GM12865 (cell line): ENCODE measurements around the gene MAGEA3.
"Not testable (repeated sequence)": the region's sequence is repeated elsewhere in the genome, so short reads cannot be mapped to it uniquely, and the experiment has no call there.

Source experiments
- DNase-seq: peaks from one replicate; pipeline ENCODE4 v3.0.0; 2010; ENCODE audit warnings: low read depth
- H3K4me3 ChIP-seq: 2 replicates; pipeline ENCODE4 v1.5.1; 2011; ENCODE audit warnings: mild to moderate bottlenecking, low read depth, low read length, control low read depth
- TF ChIP-seq, protein P1 (sequence below): IDR thresholded peaks from 2 replicates; pipeline ENCODE4 v1.5.1; 2011; ENCODE audit warnings: low read length, control low read depth, low read depth, inconsistent platforms; ENCODE audit not compliant: insufficient read depth; ENCODE audit errors: missing control alignments

The MAGEA3 gene

DNA sequence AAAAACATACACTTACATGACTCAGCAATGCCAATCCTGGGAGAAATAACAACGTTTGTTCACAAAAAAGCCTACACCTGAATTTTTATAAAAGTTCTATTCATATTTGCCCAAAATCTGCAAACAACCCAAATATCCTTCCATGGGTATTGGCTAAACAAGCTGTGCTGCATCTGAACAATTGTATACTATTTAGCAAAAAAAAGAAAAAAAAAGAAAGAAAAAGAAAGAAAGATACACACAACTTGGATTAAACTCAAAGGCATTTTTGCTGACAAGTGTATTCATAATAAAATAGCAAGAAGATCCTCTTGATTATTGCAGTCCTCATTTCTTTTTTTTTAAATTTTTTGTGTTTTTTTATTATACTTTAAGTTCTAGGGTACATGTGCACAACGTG, 24.5 kb upstream of the MAGEA3 start:
- DNase-seq, result no peak
- no peak overlapping the region for H3K4me3 ChIP-seq
- TF ChIP-seq, protein P1, sequence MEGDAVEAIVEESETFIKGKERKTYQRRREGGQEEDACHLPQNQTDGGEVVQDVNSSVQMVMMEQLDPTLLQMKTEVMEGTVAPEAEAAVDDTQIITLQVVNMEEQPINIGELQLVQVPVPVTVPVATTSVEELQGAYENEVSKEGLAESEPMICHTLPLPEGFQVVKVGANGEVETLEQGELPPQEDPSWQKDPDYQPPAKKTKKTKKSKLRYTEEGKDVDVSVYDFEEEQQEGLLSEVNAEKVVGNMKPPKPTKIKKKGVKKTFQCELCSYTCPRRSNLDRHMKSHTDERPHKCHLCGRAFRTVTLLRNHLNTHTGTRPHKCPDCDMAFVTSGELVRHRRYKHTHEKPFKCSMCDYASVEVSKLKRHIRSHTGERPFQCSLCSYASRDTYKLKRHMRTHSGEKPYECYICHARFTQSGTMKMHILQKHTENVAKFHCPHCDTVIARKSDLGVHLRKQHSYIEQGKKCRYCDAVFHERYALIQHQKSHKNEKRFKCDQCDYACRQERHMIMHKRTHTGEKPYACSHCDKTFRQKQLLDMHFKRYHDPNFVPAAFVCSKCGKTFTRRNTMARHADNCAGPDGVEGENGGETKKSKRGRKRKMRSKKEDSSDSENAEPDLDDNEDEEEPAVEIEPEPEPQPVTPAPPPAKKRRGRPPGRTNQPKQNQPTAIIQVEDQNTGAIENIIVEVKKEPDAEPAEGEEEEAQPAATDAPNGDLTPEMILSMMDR, result no peak

DNA sequence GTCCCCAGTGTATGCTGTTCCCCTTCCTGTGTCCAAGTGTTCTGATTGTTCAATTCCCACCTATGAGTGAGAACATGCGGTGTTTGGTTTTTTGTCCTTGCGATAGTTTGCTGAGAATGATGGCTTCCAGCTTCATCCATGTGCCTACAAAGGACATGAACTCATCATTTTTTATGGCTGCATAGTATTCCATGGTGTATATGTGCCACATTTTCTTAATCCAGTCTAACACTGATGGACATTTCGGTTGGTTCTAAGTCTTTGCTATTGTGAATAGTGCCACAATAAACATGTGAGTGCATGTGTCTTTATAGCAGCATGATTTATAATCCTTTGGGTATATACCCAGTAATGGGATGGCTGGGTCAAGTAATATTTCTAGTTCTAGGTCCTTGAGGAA, 23.9 kb upstream of the MAGEA3 start:
- H3K4me3 ChIP-seq, DNase-seq: not testable (repeated sequence)

DNA sequence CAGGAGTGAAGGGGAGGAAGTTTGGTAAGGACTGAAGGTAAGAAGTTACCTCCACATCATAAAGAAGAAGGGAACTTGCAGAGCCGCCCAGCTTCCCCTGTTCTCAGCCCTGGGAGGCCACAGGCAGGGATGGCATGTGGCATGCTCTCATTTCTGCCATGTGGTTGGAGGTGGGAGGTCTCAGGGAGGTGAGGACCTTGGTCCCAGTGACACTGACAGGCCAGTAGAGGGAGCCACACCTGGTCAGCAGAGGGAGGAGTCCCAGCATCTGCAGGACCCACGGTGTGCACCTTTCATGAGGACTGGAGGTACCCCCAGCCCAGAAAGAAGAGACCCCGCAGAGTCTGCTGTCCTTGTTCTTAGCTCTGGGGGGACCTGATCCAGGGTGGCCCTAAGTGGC, 17.6 kb upstream of the MAGEA3 start:
- DNase-seq, H3K4me3 ChIP-seq: not testable (repeated sequence)

DNA sequence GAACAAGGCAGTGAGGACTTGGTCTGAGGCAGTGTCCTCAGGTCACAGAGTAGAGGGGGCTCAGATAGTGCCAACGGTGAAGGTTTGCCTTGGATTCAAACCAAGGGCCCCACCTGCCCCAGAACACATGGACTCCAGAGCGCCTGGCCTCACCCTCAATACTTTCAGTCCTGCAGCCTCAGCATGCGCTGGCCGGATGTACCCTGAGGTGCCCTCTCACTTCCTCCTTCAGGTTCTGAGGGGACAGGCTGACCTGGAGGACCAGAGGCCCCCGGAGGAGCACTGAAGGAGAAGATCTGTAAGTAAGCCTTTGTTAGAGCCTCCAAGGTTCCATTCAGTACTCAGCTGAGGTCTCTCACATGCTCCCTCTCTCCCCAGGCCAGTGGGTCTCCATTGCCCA, 1.8 kb downstream of the MAGEA3 start:
- H3K4me3 ChIP-seq, DNase-seq: not testable (repeated sequence)

DNA sequence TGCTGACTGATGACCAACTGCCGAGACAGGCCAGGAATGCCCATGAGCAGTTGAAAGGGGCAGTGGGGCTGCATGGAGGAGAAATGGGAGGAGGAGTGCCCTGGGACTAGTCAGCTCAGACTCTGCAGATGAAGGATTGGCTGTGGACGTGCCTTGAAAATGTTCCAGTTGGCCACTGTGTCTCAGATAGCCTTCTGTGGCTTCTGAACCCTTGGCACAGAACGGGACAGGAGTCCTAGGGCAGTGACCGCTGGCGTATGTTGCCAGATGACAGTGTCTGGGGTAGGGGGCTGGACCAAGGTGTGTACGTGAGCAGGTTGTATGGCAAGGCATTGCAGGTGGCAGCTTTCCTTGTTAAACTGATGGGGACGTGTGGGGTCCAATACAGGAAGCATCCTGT, 7.9 kb downstream of the MAGEA3 start:
- not testable (repeated sequence) for DNase-seq, H3K4me3 ChIP-seq

DNA sequence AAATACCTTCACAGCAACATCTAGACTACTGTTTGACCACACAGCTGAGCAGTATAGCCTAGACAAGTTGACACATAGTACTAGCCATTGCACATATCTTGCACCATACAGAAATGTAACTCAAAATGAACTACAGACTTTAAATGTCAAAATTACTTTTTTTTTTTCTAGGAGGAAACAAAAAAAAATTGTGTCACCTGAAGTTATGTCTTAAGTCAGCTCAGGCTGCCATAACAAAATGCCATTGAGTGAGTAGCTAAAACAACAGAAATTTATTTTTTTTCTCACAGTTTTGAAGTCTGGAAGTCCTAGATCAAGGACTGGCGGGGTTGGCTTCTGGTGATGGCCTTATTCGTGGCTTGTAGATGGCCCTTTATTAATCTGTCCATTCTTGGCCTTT, 10.6 kb downstream of the MAGEA3 start, which contains the start of gene CSAG2:
Gene CSAG2 (minus strand): TSS at position 101 of the 400 bp plus-strand sequence. CDS start 161 bp downstream, outside the sequence.
- H3K4me3 ChIP-seq, DNase-seq: not testable (repeated sequence)

DNA sequence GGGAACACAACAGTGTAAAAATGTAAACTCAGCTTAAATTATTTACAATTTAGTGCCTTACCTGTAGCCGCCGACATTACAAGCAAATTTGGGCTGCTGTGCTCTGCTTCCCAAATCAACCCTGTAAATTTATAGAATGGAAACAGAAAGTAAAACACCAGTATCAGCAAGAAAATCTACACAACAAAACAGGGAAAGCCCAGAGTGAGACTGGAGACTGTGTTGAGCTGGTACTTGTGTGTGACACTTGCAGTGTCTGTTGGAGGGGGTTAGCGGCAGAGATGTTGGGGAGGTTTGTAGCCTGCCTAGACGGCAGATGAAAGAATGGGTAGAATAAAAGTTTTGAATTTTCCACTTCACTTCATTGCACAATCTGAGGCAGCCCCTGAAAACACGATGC, 14.6 kb downstream of the MAGEA3 start:
- DNase-seq, H3K4me3 ChIP-seq: not testable (repeated sequence)

DNA sequence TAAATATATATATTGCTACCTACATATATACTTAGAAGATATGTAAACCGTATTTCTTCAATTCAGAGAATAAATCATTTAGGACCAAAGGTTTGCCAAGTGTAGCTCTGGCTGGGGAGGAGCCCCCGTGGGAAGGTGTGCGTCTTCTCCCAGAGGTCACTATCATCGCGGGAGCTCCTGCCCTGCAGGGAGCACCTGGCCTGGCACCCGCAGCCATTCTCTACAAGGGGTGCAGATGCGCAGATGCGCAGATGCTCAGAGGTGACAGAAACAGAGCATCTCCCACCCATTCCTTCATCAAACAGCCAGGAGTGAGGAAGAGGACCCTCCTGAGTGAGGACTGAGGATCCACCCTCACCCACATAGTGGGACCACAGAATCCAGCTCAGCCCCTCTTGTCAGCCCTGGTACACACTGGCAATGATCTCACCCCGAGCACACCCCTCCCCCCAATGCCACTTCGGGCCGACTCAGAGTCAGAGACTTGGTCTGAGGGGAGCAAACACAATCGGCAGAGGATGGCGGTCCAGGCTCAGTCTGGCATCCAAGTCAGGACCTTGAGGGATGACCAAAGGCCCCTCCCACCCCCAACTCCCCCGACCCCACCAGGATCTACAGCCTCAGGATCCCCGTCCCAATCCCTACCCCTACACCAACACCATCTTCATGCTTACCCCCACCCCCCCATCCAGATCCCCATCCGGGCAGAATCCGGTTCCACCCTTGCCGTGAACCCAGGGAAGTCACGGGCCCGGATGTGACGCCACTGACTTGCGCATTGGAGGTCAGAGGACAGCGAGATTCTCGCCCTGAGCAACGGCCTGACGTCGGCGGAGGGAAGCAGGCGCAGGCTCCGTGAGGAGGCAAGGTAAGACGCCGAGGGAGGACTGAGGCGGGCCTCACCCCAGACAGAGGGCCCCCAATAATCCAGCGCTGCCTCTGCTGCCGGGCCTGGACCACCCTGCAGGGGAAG, 15.5 kb downstream of the MAGEA3 start, which contains the start of gene MAGEA2B:
Gene MAGEA2B (plus strand): TSS at position 814 of the 973 bp plus-strand sequence. CDS start 2,479 bp downstream, outside the sequence.
- not testable (repeated sequence) for H3K4me3 ChIP-seq, DNase-seq

DNA sequence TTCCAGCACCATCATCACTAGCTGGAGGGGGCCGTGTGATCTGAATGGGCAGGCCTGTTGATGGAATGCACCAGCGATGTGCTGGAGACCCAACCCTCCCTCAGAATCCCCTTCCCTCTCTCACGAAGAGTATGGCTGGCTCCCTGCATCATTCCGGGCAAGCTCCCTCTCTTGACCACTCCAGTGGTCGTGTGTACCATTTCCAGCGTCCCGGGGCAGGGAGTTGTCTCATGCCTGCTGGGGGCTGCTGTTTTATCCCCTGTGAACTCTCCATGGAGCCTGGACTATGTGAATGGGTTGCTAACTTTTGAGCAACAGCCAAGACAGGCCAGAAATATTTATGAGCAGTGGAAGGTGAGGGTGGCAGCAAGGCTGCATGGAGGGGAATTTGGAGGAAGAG, 26.8 kb downstream of the MAGEA3 start:
- H3K4me3 ChIP-seq, result no peak overlapping the region
- TF ChIP-seq, protein P1, result no peak
- no peak for DNase-seq

DNA sequence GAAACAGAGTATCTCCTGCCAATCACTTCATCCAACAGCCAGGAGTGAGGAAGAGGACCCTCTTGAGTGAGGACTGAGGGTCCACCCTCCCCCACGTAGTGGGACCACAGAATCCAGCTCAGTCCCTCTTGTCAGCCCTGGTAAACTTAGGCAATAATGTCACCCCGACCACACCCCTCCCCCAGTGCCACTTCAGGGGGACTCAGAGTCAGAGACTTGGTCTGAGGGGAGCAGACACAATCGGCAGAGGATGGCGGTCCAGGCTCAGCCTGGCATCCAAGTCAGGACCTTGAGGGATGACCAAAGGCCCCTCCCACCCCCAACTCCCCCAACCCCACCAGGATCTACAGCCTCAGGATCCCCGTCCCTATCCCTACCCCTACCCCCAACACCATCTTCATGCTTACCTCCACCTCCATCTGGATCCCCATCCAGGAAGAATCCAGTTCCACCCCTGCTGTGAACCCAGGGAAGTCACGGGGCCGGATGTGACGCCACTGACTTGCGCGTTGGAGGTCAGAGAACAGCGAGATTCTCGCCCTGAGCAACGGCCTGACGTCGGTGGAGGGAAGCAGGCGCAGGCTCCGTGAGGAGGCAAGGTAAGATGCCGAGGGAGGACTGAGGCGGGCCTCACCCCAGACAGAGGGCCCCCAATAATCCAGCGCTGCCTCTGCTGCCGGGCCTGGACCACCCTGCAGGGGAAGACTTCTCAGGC, 34.8 kb downstream of the MAGEA3 start, which contains the start of the genes CSAG1 and MAGEA12:
Gene CSAG1 (minus strand): TSS at position 461 of the 715 bp plus-strand sequence. CDS start 1,261 bp downstream, outside the sequence.
Gene MAGEA12 (plus strand): TSS at position 497 of the 715 bp plus-strand sequence. CDS start 2,405 bp downstream, outside the sequence.
- H3K4me3 ChIP-seq, result no peak within 1 kb of the TSS
- DNase-seq, result no peak

DNA sequence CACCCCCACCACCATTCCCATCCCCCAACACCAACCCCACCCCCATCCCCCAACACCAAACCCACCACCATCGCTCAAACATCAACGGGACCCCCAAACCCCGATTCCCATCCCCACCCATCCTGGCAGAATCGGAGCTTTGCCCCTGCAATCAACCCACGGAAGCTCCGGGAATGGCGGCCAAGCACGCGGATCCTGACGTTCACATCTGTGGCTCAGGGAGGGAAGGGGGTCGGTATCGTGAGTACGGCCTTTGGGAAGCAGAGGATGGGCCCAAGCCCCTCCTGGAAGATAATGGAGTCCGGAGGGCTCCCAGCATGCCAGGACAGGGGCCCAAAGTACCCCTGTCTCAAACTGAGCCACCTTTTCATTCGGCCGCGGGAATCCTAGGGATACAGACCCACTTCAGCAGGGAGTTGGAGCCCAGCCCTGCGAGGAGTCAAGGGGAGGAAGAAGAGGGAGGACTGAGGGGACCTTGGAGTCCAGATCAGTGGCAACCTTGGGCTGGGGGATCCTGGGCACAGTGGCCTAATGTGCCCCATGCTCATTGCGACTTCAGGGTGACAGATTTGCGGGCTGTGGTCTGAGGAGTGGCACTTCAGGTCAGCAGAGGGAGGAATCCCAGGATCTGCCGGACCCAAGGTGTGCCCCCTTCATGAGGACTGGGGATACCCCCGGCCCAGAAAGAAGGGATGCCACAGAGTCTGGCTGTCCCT, 35.7 kb downstream of the MAGEA3 start:
- H3K4me3 ChIP-seq, result not testable (repeated sequence)

More for the DNA sequence above, 34.8 kb downstream of the MAGEA3 start, which contains the start of the genes CSAG1 and MAGEA12:
- TF ChIP-seq, protein P1, result no peak

More for the DNA sequence above, 35.7 kb downstream of the MAGEA3 start:
- not testable (repeated sequence) for DNase-seq
